T-helper 2 cell treated with Interferon-gamma antibody and Interleukin-4, amounts not matched to agents 5 μg/mL and 100 μg/mL, for 36 hours (primary cell): ENCODE data around the gene DFFB.
"Not testable (repeated sequence)": the region's sequence is repeated elsewhere in the genome, so short reads cannot be mapped to it uniquely, and the experiment has no call there.

Experiments
- DNase-seq: peaks from one replicate; pipeline ENCODE4 v3.0.0; 2021; ENCODE audit warnings: low spot score
- H3K27ac Mint-ChIP-seq: one replicate; pipeline ENCODE4 v1.8.0; 2021; ENCODE audit warnings: mild to moderate bottlenecking, mixed read lengths
- H3K27me3 Mint-ChIP-seq: one replicate; pipeline ENCODE4 v1.8.0; 2021; ENCODE audit warnings: low read depth, mixed read lengths
- H3K36me3 Mint-ChIP-seq: one replicate; pipeline ENCODE4 v1.8.0; 2021; ENCODE audit warnings: low read depth, mixed read lengths
- H3K4me1 Mint-ChIP-seq: one replicate; pipeline ENCODE4 v1.8.0; 2021; ENCODE audit warnings: low read depth, mixed read lengths
- H3K4me3 Mint-ChIP-seq: one replicate; pipeline ENCODE4 v1.8.0; 2022; ENCODE audit warnings: mild to moderate bottlenecking, moderate library complexity, mixed read lengths
- H3K9me3 Mint-ChIP-seq: one replicate; pipeline ENCODE4 v1.8.0; 2021; ENCODE audit warnings: mixed read lengths

The DFFB gene, protein sequence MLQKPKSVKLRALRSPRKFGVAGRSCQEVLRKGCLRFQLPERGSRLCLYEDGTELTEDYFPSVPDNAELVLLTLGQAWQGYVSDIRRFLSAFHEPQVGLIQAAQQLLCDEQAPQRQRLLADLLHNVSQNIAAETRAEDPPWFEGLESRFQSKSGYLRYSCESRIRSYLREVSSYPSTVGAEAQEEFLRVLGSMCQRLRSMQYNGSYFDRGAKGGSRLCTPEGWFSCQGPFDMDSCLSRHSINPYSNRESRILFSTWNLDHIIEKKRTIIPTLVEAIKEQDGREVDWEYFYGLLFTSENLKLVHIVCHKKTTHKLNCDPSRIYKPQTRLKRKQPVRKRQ

DNA sequence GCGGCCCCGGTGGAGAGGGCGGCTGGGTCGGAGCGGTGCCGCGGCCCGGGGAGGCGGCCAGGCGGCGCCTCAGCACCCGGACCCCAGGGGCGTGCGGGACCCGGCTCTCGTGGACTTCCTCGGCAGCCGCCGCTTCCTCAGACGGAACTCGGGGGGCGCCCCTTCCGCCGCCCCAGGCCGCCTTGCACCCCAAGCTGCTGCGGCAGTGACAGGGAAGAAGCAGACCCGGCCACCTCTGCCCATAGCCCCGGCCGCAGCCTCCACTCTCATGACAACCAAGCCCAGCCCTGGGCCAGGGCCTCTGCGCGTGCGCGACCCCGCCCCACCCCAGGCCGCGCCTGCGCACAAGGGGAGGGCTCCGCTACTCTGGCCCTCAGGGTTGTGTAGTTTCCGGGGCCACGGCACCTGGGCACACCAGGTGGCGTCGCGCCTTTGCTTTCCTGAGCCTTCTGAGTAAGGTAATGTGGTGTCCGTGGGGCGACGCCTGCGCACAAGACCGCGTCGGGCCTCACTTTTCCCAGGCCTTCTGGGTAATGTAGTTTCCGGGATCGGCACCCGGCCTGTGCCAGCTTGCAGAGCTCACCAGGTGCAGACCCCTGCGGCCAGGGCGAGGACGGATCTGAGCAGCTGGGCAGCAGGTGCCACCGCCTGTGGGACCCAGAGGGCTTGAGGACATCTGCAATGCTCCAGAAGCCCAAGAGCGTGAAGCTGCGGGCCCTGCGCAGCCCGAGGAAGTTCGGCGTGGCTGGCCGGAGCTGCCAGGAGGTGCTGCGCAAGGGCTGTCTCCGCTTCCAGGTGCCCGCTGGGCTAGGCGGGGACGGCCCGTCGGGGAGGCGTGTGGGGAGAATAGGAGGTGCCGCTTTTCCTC is at the start of gene DFFB, which contains the start of gene CEP104:
DFFB (plus strand) TSS at position 554 of the 868 bp plus-strand sequence; CDS start at position 682, 128 bp downstream.
CEP104 (minus strand) TSS at position 289 of the 868 bp plus-strand sequence. CDS start 4,804 bp downstream, outside the sequence.
- Mint-ChIP-seq H3K4me1 (peaks cover 16% of the 10 kb centered on the region), H3K4me3 (peak within 1 kb of the TSS; percentile 97), H3K36me3 (peaks cover 2% of the 10 kb centered on the region), H3K9me3 (no peaks in the 10 kb centered on the region), H3K27ac (peak within 1 kb of the TSS; percentile 89), H3K27me3 (no peaks in the 10 kb centered on the region)
- DNase-seq, result peak; percentile 96

DNA sequence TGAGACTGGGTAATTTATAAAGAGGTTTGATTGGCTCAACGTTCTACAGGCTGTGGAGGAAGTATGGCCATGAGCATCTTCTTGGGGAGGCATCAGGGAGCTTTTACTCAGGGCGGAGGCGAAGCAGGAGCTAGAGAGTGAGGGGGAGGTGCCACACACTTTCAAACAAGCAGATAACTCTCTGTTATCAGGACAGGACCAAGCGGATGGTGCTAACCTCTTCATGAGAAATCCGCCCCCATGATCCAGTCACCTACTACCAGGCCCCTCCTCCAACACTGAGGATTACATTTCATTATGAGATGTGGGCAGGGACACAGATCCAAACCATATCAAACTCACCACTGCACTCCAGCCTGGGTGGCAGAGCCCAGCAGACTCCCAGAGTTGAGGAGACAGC is 49.5 kb upstream of the DFFB start:
- Mint-ChIP-seq H3K9me3 (no peaks in the 10 kb centered on the region), H3K27ac (no peak overlapping the region), H3K36me3 (no peaks in the 10 kb centered on the region), H3K4me3 (no peak overlapping the region), H3K4me1 (no peaks in the 10 kb centered on the region), H3K27me3 (peaks cover 7% of the 10 kb centered on the region)
- no peak for DNase-seq

DNA sequence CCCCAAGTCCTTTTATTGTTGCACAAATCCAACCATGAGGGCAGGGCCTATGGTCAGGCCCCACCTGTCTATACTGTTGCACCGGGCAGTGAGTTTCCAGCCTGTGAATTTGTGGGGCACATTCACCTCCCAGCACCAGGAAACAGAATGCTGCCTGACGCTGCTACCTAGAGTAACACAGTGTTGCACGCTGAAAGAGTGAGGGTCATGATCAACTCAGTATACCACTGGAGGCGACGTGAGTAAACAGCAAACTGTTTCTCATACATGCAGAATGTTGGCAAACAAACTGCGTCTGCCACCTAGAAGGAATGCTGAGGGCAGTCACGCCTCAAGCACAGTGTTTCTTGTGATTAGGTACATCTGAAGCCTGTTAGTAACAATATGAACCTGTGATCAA is 47.6 kb upstream of the DFFB start:
- DNase-seq, result no peak
- Mint-ChIP-seq H3K27ac (no peak overlapping the region), H3K9me3 (no peaks in the 10 kb centered on the region), H3K36me3 (no peaks in the 10 kb centered on the region), H3K4me3 (no peak overlapping the region), H3K4me1 (no peaks in the 10 kb centered on the region), H3K27me3 (no peaks in the 10 kb centered on the region)

DNA sequence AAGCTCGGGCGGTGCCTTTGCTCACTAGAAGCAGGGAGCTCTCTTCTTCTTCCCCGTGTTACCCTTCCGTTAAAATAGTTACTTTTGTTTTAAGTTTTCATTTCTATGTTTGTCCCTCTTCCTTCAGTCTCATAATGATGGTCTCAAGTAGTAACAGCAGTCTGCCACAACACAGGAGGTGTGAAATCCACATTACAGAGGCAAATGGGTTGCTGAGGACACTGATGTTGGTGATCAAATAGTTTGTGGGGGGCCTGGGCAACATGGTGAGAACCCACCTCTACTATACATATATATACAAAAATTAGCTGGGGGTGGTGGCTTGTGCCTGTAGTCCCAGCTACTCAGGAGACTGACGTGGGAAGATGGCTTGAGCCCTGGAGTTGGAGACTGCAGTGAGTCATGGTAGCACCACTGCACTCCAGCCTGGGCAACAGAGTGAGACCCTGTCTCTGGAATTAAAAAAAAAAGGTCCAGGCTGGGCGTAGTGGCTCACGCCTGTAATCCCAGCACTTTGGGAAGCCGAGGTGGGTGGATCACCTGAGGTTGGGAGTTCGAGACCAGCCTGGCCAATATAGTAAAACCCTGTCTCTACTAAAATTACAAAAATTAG is 47.0 kb upstream of the DFFB start:
- H3K27ac Mint-ChIP-seq, H3K9me3 Mint-ChIP-seq, H3K4me3 Mint-ChIP-seq, H3K4me1 Mint-ChIP-seq, DNase-seq, H3K36me3 Mint-ChIP-seq, H3K27me3 Mint-ChIP-seq: not testable (repeated sequence)

DNA sequence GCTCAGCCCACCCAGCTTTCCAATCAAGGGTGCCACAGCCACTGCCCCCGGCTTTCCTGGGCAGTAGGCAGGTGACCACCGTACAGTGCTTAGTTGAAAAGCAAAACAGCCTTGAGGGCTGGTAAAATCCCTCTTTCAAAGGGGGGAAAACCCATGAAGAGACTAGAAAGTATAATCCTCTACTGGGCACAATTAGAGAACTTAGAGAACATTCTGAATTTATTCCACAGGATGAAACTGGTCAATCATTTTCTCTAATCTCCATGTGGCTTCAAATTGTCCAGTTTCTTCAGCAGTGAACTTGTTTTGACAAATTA is 45.7 kb upstream of the DFFB start:
- H3K27ac Mint-ChIP-seq, result no peak overlapping the region
- H3K9me3 Mint-ChIP-seq, result no peaks in the 10 kb centered on the region

DNA sequence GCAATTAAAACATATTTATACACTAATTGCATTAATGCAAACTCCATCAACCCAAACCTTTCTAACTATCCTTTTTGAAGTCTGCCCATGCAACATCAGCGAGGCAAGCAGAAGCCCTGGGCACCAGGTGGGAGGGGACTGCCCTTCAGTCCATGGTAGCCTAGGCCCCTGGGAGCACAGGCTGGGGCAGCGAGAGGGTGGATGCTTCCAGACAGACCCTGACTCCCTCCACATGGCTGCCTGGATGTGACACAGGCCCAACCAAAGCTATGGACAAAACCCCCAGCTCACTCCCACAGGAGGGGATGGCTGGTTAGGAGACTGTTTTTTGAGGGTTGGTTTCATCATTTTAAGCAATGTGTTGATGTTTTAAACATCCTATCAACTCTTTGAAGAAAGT is 43.2 kb upstream of the DFFB start:
- Mint-ChIP-seq H3K9me3 (no peaks in the 10 kb centered on the region), H3K27me3 (no peaks in the 10 kb centered on the region), H3K4me1 (no peaks in the 10 kb centered on the region), H3K36me3 (peaks cover under 1% of the 10 kb centered on the region), H3K27ac (no peak overlapping the region), H3K4me3 (no peak overlapping the region)
- DNase-seq, result no peak

More for the DNA sequence above, 45.7 kb upstream of the DFFB start:
- DNase-seq, result no peak
- Mint-ChIP-seq H3K36me3 (no peaks in the 10 kb centered on the region), H3K27me3 (no peaks in the 10 kb centered on the region), H3K4me3 (no peak overlapping the region), H3K4me1 (no peaks in the 10 kb centered on the region)

DNA sequence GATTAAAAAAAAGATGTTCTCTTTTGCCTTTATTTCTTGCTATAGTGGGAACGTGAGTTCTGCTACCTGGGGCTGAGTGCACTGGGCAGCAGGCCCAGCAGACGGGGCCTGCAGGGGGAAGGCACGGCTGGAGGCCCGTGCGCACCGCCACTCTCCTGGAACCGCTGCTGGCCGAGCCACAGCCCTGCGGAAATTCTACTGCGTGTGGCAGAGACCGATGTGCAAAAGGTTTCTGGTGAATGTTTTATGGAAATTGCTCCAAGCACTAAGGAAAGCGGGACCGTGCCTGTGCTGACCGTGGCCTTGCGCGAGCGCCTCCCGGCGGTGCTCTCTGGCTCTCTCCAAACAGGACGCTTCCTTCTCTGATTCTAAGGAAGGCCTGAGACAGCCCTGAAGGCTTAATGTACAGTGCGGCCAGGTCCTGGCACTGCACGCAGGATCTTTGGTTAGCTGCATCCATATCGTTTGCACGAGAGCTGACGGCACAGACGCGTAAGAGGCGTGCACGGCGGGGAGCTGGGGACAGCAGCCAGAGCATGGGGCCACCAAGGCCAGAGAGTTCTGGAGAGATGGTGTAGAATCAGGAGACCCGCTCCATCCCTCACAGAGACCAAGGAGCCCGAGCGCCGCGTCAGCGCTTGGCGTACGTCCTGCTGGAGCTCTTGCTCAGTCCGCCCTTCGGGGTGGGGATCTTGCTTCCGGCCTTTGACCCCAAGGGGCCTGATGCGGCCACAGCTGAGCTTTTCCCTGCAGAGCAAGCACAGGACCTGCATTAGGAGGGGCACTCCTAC is 42.3 kb upstream of the DFFB start:
- Mint-ChIP-seq H3K27ac (no peak overlapping the region), H3K27me3 (no peaks in the 10 kb centered on the region), H3K4me3 (no peak overlapping the region), H3K4me1 (no peaks in the 10 kb centered on the region), H3K9me3 (no peaks in the 10 kb centered on the region), H3K36me3 (peaks cover 3% of the 10 kb centered on the region)
- DNase-seq, result no peak

DNA sequence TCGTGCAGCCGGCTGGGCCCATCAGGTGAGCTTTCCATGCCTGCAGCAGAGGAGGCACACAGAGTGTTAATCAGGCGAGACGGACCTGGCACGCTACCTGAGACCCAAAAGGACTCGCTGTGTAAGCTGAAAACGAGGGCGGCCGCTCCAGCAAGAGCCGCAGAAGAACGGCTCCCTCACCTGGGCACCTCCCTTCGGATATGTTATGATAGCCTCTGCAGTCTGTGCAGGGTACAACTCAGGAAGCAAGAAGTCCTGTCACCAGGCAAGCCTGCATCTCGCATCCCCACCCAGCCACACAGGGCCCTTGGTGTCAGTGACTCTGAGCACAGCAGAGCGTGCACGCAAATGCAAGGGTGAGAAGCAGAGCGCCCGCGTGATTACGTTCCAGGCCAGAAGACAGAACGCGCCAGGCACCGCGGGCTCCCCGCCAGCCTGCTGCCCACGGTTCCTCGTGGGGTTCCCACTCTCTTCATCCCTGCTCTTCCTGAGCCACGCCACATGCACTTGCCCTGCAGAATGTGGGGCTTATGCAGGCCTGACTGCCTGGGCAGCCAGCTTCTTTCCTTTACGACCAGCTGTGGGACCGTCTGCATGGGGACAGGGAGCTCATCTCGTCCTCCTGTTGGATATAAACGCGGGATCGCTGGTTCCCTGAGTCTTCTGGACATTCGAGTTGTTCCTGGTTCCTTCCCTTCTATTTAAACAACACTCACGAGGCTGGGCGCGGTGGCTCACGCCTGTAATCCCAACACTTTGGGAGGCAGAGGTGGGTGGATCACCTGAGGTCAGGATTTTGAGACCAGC is 40.7 kb upstream of the DFFB start:
- no peaks in the 10 kb centered on the region for H3K27me3 Mint-ChIP-seq
- H3K4me3 Mint-ChIP-seq, result no peak overlapping the region
- no peaks in the 10 kb centered on the region for H3K4me1 Mint-ChIP-seq
- peaks cover 7% of the 10 kb centered on the region for H3K36me3 Mint-ChIP-seq
- H3K27ac Mint-ChIP-seq, result no peak overlapping the region
- no peaks in the 10 kb centered on the region for H3K9me3 Mint-ChIP-seq
- no peak for DNase-seq

DNA sequence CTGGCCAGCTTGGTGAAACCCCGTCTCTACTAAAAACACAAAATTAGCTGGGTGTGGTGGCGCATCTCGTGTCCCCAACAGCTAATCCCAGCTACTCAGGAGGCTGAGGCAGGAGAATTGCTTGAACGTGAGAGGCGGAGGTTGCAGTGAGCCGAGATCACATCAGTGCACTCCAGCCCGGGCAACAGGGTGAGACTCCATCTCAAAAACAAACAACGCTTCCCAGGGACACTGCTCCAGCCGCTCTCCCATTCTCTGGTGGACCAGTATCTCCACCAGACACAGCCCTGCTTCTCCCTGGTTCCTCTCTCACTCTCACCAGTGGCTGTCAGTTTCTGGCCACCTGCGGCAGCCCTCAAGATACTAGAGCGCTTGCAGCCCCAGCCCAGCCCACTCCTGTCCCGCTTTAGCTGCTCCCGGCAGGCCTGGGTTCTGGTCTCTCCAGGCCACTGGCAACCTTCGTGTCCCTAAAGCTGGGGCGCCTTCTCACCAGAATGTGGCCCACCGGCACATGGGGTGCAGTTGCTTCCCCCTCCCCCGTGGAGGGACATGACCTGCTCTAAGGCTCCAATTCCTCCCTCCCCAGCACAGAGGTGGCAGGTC is 40.0 kb upstream of the DFFB start:
- H3K9me3 Mint-ChIP-seq, result no peaks in the 10 kb centered on the region
- DNase-seq, result no peak
- no peak overlapping the region for H3K4me3 Mint-ChIP-seq
- H3K4me1 Mint-ChIP-seq, result no peaks in the 10 kb centered on the region
- no peaks in the 10 kb centered on the region for H3K27me3 Mint-ChIP-seq
- H3K27ac Mint-ChIP-seq, result no peak overlapping the region
- H3K36me3 Mint-ChIP-seq, result peaks cover 7% of the 10 kb centered on the region

DNA sequence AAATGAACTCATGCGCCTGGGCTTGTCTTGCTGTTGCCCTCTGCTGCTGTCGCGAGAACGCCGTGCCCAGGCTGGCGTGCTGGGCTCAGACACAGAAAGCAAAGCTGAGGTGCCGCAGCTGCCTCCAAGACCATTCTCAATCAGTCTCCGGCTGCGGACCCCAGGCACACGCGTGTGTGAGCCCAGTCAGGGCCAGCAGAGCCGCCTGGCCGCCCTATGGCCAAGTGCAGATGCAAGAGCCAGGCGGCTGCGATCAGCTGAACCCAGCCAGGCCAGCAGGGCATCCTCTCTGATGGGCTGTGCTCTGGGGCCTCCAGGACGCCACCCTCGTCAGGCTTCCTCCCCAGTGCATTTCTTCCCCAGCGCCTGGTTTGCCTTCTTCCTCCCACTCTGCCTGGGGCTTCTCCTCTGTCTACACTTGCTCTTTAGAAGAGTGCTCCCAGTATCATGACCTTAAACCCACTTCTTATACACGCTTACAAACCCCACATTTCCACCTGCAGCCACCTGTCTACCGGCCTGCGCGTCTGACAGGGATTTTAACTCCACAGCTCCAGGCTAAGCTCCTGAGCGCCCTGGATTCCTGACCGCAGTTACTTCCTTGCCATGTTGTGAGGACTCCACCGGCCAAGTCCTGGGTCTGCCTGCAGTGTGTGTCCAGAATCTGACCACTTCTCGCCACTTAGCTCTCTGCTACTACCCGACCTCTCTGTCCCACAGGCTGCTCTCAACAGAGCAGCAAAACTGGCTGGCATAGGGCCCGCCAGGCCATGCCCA is 39.3 kb upstream of the DFFB start:
- H3K36me3 Mint-ChIP-seq, result peaks cover 7% of the 10 kb centered on the region
- H3K4me1 Mint-ChIP-seq, result no peaks in the 10 kb centered on the region
- DNase-seq, result no peak
- no peaks in the 10 kb centered on the region for H3K27me3 Mint-ChIP-seq
- no peak overlapping the region for H3K4me3 Mint-ChIP-seq
- H3K27ac Mint-ChIP-seq, result no peak overlapping the region
- H3K9me3 Mint-ChIP-seq, result no peaks in the 10 kb centered on the region

DNA sequence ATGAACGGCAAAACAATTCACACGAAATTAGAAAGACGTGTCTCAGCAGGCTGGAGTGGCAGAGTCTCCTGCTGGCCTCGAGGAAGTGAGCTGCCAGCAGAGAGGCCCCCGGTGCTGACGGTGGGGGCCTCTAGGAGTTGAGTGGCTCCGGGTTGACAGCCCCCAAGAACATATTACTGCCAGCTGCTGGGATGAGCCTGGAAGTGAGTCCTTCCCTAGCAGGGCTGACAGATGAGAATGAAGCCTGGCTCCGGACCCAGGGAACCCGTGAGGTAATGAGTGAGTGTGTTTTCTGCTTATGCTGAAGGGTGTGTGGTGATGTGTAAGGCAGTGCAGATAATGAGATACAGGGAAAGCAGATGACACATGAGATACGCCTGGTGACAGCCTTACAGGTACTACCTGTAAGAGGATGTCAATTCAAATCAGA is 37.5 kb upstream of the DFFB start:
- Mint-ChIP-seq H3K27ac (peak overlapping the region; percentile 46), H3K27me3 (no peaks in the 10 kb centered on the region), H3K9me3 (no peaks in the 10 kb centered on the region), H3K4me3 (no peak overlapping the region), H3K4me1 (no peaks in the 10 kb centered on the region), H3K36me3 (peaks cover 10% of the 10 kb centered on the region)
- no peak for DNase-seq

DNA sequence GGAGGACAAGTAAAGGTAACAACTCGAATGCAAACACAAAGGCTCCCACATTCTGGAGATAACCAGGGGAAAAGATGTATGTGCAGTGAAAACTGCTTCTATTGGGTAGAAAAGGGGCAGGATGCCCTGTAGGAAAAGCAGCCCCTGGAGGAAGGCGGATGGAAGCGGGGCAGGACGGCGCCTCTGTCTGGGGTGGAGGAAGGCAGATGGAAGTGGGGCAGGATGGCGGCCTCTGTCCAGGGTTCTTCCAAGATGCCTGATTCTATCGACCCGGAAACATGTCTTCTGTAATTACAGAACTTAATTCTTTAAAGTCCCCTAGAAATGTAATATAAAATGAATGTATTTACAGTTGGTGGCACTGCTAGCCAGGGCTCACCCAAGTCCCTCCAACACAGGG is 37.0 kb upstream of the DFFB start:
- no peak overlapping the region for H3K27ac Mint-ChIP-seq
- no peaks in the 10 kb centered on the region for H3K4me1 Mint-ChIP-seq
- H3K9me3 Mint-ChIP-seq, result no peaks in the 10 kb centered on the region
- H3K27me3 Mint-ChIP-seq, result no peaks in the 10 kb centered on the region
- H3K36me3 Mint-ChIP-seq, result peaks cover 10% of the 10 kb centered on the region
- no peak for DNase-seq
- no peak overlapping the region for H3K4me3 Mint-ChIP-seq
